PC-9 (cell line): ENCODE results near the gene AGMO.

Experiments
- EZH2 ChIP-seq: fragments of 200-600 bp; sonication (generic); IDR thresholded peaks from 2 replicates; pipeline ENCODE4 v1.8.0; 2017; ENCODE audit warnings: antibody characterized with exemption, low read depth
- TF ChIP-seq, protein P1 (sequence below): fragments of 200-600 bp; sonication (generic); conservative IDR thresholded peaks from 2 replicates; pipeline ENCODE4 v1.6.1; 2017; ENCODE audit warnings: mixed run types, antibody characterized with exemption, mild to moderate bottlenecking, moderate library complexity

DNA sequence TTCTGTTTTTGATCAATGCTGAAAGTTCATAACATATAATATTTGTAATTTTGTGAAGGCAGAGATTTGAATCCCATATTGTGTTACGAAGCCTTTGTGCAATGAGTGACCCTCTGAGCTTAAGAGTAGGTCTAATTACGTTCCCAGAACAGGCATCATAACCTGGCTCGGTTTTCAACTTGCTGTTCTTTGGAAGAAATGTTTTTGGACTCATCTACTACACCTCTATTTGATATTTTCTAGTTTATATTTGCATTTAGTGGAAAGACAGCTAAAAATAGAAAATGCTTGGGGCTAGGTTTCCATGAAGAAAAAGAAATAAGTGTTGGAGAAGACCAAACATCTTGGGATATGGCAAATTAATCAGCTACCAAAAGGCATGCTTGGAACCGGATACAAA lies 234.8 kb downstream of the AGMO start:
- TF ChIP-seq EZH2 = no peak
- TF ChIP-seq, protein P1, sequence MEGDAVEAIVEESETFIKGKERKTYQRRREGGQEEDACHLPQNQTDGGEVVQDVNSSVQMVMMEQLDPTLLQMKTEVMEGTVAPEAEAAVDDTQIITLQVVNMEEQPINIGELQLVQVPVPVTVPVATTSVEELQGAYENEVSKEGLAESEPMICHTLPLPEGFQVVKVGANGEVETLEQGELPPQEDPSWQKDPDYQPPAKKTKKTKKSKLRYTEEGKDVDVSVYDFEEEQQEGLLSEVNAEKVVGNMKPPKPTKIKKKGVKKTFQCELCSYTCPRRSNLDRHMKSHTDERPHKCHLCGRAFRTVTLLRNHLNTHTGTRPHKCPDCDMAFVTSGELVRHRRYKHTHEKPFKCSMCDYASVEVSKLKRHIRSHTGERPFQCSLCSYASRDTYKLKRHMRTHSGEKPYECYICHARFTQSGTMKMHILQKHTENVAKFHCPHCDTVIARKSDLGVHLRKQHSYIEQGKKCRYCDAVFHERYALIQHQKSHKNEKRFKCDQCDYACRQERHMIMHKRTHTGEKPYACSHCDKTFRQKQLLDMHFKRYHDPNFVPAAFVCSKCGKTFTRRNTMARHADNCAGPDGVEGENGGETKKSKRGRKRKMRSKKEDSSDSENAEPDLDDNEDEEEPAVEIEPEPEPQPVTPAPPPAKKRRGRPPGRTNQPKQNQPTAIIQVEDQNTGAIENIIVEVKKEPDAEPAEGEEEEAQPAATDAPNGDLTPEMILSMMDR = no peak
